OCI-LY1 (cell line): Measurements from ENCODE around the gene DUSP9.
"Not testable (repeated sequence)": the region's sequence is repeated elsewhere in the genome, so short reads cannot be mapped to it uniquely, and the experiment has no call there.

Experiments used
- H2AFZ ChIP-seq: fragments of 200-600 bp; sonication (generic), shearing (Covaris generic); 2 replicates; pipeline ENCODE4 v1.6.0; 2014; ENCODE audit warnings: antibody characterized with exemption, mild to moderate bottlenecking, low read length
- H3F3A ChIP-seq: fragments of 200-600 bp; sonication (generic), shearing (Covaris generic); 2 replicates; pipeline ENCODE4 v1.6.0; 2014; ENCODE audit warnings: mild to moderate bottlenecking, antibody characterized with exemption, low read length, moderate library complexity; ENCODE audit not compliant: insufficient read depth
- H3K27ac ChIP-seq: fragments of 200-600 bp; sonication (generic); 2 replicates; pipeline ENCODE4 v1.5.1; 2014; ENCODE audit warnings: low read length, mixed run types, mild to moderate bottlenecking, low read depth; ENCODE audit not compliant: poor library complexity, severe bottlenecking
- H3K27me3 ChIP-seq: fragments of 200-600 bp; sonication (generic); 2 replicates; pipeline ENCODE4 v1.6.0; 2014; ENCODE audit warnings: antibody characterized with exemption, mild to moderate bottlenecking, low read length, moderate library complexity; ENCODE audit not compliant: insufficient read depth
- H3K36me3 ChIP-seq: fragments of 200-600 bp; sonication (generic); 2 replicates; pipeline ENCODE4 v1.6.1; 2014; ENCODE audit warnings: mild to moderate bottlenecking, antibody characterized with exemption, low read length, moderate library complexity, mixed read lengths; ENCODE audit not compliant: insufficient read depth
- H3K4me1 ChIP-seq: fragments of 200-600 bp; sonication (generic); 2 replicates; pipeline ENCODE4 v1.5.1; 2014; ENCODE audit warnings: mild to moderate bottlenecking, low read length, moderate library complexity; ENCODE audit not compliant: insufficient read depth, severe bottlenecking
- H3K4me2 ChIP-seq: fragments of 200-600 bp; sonication (generic), shearing (Covaris generic); 2 replicates; pipeline ENCODE4 v1.6.1; 2014; ENCODE audit warnings: low read length
- H3K4me3 ChIP-seq: fragments of 200-600 bp; sonication (generic); 2 replicates; pipeline ENCODE4 v1.5.1; 2014; ENCODE audit warnings: low read length, low read depth, mild to moderate bottlenecking, mixed read lengths; ENCODE audit not compliant: poor library complexity, severe bottlenecking
- H3K79me2 ChIP-seq: fragments of 200-600 bp; shearing (Covaris generic); 2 replicates; pipeline ENCODE4 v1.6.1; 2016; ENCODE audit warnings: mixed run types, low read length, mixed read lengths; ENCODE audit not compliant: insufficient read depth
- H3K9ac ChIP-seq: fragments of 200-600 bp; sonication (generic), shearing (Covaris generic); 2 replicates; pipeline ENCODE4 v1.6.1; 2014; ENCODE audit warnings: mild to moderate bottlenecking, low read length, mixed read lengths
- H3K9me2 ChIP-seq: fragments of 200-600 bp; sonication (generic), shearing (Covaris generic); 2 replicates; pipeline ENCODE4 v1.6.1; 2014; ENCODE audit warnings: low read depth, mild to moderate bottlenecking, low read length, mixed read lengths
- H3K9me3 ChIP-seq: fragments of 200-600 bp; shearing (Covaris generic); 2 replicates; pipeline ENCODE4 v1.6.1; 2014; ENCODE audit warnings: low read length, mixed read lengths
- H4K20me1 ChIP-seq: fragments of 200-600 bp; sonication (generic), shearing (Covaris generic); 2 replicates; pipeline ENCODE4 v1.6.0; 2016; ENCODE audit warnings: mild to moderate bottlenecking, low read length; ENCODE audit not compliant: insufficient read depth
- CTCF ChIP-seq: fragments of 200-600 bp; sonication (generic), shearing (Covaris generic); IDR thresholded peaks from 2 replicates; pipeline ENCODE4 v1.5.1; 2017; ENCODE audit warnings: mild to moderate bottlenecking, antibody characterized with exemption, low read length, moderate library complexity, mixed read lengths
- EZH2 ChIP-seq: fragments of 200-600 bp; sonication (generic), shearing (Covaris generic); IDR thresholded peaks from 2 replicates; pipeline ENCODE4 v1.8.0; 2017; ENCODE audit warnings: borderline replicate concordance, mixed run types, mild to moderate bottlenecking, antibody characterized with exemption, low read length, moderate library complexity, mixed read lengths

The DUSP9 gene

GRCh38 chrX:153697924-153698865, 51.2 kb downstream of the DUSP9 start:
- Histone ChIP-seq H3K79me2 (no peaks in the 10 kb centered on the region), H3K9ac (no peak overlapping the region), H3K4me2 (no peak overlapping the region), H3K27me3 (no peaks in the 10 kb centered on the region), H3K36me3 (peaks cover 5% of the 10 kb centered on the region), H3K4me3 (no peak overlapping the region), H3K4me1 (no peaks in the 10 kb centered on the region), H3K9me2 (no peaks in the 10 kb centered on the region), H2AFZ (no peak overlapping the region), H3K27ac (no peak overlapping the region), H3F3A (no peaks in the 10 kb centered on the region), H3K9me3 (no peaks in the 10 kb centered on the region), H4K20me1 (no peaks in the 10 kb centered on the region)
- no peak for TF ChIP-seq EZH2
- TF ChIP-seq CTCF = no peak

- not testable (repeated sequence) for H3K9ac ChIP-seq, H3K27me3 ChIP-seq, H4K20me1 ChIP-seq, H3K4me1 ChIP-seq, H3K27ac ChIP-seq, H3K9me2 ChIP-seq, H3K79me2 ChIP-seq, H3K4me2 ChIP-seq, H2AFZ ChIP-seq, H3K36me3 ChIP-seq, H3F3A ChIP-seq, H3K9me3 ChIP-seq, H3K4me3 ChIP-seq
Observed at GRCh38 chrX:153699210-153699783, 52.3 kb downstream of the DUSP9 start.

GRCh38 chrX:153699784-153700371, 52.9 kb downstream of the DUSP9 start:
- not testable (repeated sequence) for H3K27ac ChIP-seq, H3K4me1 ChIP-seq, H3K9ac ChIP-seq, H3K27me3 ChIP-seq, H2AFZ ChIP-seq, H3K4me2 ChIP-seq, H3F3A ChIP-seq, H3K4me3 ChIP-seq, H4K20me1 ChIP-seq, H3K36me3 ChIP-seq, H3K9me2 ChIP-seq, H3K79me2 ChIP-seq, H3K9me3 ChIP-seq

- no peak overlapping the region for H2AFZ ChIP-seq
- H3K9me2 ChIP-seq = no peaks in the 10 kb centered on the region
- H3K79me2 ChIP-seq = no peaks in the 10 kb centered on the region
- no peak overlapping the region for H3K9ac ChIP-seq
- no peak overlapping the region for H3K27ac ChIP-seq
- H3K4me2 ChIP-seq = no peak overlapping the region
- peaks cover 5% of the 10 kb centered on the region for H3K36me3 ChIP-seq
- H3K4me3 ChIP-seq = no peak overlapping the region
- no peaks in the 10 kb centered on the region for H4K20me1 ChIP-seq
- TF ChIP-seq CTCF (no peak), EZH2 (no peak)
- no peaks in the 10 kb centered on the region for H3K9me3 ChIP-seq
- no peaks in the 10 kb centered on the region for H3K27me3 ChIP-seq
- H3F3A ChIP-seq = no peaks in the 10 kb centered on the region
- no peaks in the 10 kb centered on the region for H3K4me1 ChIP-seq
Observed at GRCh38 chrX:153700376-153700945, 53.5 kb downstream of the DUSP9 start.
